ENCODE data around the gene NRXN2.
"Not testable (repeated sequence)": the region's sequence is repeated elsewhere in the genome, so short reads cannot be mapped to it uniquely, and the experiment has no call there.

The NRXN2 gene

GRCh38 chr11:64684357-64684756 is 38.6 kb downstream of the NRXN2 start:
- DNase-seq = peak in 1 of 56 donors; percentile 14

GRCh38 chr11:64681171-64681570 is 41.8 kb downstream of the NRXN2 start:
- no peak for DNase-seq

DNA sequence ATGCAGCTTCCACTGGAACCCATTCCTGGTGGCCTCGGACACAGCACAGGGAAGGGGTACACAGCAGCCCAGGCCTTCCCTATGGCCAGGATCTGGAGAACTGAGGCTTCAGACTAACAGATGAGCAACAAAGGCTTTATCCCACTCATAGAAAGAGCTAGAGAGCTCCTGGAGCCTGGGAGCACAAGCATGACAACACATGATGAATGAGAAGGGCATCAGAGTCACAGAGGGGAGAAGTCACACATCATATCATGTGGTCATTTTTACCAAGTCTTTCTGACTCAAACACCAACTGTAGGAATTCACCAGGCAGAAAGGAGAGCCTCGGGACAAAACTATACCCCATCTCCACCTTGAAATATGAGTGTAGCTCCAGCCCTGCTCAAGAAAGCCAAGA is 43.2 kb downstream of the NRXN2 start:
- DNase-seq = no peak

DNA sequence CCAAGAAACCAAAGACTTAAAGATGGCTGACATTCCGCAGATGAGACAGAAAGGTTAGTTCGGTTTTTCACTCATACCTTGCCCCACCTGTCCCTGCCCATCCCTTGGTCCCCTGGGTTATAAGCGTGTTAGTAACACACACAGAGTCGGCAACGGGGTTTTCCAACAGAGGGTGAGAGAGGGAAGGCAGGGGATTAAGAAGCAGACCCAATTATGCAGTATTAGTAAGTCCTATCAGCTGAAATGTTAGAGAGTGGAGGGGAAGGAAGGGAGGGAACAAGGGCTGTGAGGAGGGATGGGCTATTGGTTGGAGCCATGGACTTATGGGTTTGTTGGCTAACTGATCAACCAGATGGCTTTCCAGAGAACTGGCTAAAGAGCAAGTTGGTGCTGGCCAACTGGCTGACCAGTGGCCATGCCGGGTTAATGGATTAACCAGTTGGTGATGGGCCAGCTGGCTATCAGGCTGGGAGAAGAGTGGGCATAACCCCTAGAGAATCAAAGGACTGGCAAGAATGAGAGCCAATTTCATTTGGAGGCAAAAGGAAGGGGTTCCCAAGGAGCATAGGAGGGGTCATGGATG is 45.5 kb downstream of the NRXN2 start:
- no peak for DNase-seq

- no peak for DNase-seq
These were observed 46.8 kb downstream of the NRXN2 start for GRCh38 chr11:64676261-64676615.

GRCh38 chr11:64675450-64676260 is 47.3 kb downstream of the NRXN2 start:
- peak in 46 of 56 donors; percentile 17 to 82 (median 60) for DNase-seq

GRCh38 chr11:64674774-64675173 is 48.2 kb downstream of the NRXN2 start:
- DNase-seq = no peak

GRCh38 chr11:64673279-64673678 is 49.7 kb downstream of the NRXN2 start:
- no peak for DNase-seq

- no peak for DNase-seq
These were observed 50.1 kb downstream of the NRXN2 start for GRCh38 chr11:64672875-64673274.

DNA sequence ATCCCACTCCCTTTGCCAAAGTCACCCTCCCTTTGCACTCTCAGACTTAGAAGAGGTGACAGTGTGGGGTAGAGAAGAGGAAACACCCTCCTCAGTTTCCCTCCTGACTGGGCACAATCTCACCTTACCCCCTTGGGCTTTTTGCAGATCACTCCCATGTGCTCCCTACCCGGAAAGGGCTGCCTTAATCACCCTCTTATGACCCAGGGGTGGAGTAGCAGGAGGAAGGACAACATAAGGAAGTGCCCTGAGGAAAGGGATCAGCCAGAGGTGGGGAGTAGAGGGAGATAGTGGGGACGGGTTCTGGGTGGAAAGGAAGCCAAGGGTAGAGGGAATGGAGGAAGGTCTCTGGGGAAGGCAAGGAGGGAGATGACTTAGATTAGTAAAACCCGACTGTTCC is 52.0 kb downstream of the NRXN2 start:
- DNase-seq = no peak

DNA sequence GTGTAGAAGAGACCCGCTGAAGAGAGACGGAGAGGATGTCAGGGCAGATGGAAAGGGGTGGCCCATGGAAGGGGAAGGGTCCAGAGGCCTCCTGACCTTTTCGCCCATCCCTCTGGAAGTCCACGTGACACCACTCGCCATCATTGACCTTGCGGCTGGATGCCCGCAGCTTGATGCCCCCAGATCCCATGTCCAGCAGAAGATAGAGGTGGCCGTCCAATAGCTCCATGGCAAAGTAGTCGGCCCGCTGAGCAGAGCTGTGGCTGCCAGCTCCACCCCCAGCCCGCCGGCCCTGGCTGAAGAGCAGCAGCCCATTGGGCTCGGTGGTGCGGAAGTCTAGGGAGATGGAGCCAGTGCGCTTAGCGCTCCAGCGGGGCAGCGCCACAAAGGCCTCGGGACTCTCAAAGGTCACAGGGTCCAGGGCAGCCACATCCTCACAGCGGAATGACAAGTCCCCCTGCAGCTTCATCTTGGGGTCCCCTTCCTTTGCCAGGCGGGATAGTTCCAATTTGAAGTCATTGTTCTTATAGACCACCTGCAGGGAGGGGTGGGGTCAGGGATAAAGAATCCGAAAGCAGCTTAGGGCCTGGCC is 55.7 kb downstream of the NRXN2 start:
- DNase-seq = no peak

GRCh38 chr11:64665411-64665821 is 57.6 kb downstream of the NRXN2 start:
- no peak for DNase-seq

GRCh38 chr11:64664236-64664870 is 58.6 kb downstream of the NRXN2 start:
- DNase-seq = not testable (repeated sequence)

DNA sequence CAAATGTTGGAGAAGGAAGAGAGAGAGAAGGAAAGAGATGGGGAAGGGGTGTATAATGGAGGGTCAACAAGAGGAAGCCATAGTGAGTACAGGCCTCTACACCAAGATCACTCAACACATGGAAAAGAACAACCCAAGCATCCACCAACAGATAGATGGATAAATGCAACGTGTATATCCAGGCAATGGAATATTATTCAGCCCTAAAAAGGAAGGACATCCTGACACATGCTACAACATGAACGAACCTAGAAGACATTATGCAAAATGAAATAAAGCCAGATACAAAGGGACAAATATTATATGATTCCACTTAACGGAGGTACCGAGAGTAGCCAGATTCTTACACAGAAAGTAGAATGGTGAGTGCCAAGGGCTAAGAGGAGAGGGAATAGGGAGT is 59.3 kb downstream of the NRXN2 start:
- no peak for DNase-seq

GRCh38 chr11:64661614-64662013 is 61.4 kb downstream of the NRXN2 start:
- DNase-seq = no peak

- DNase-seq = peak in 7 of 56 donors; percentile 18 to 41 (median 27)
These were observed 61.9 kb downstream of the NRXN2 start for GRCh38 chr11:64661146-64661545.

GRCh38 chr11:64660706-64661105 is 62.3 kb downstream of the NRXN2 start:
- DNase-seq = no peak

DNA sequence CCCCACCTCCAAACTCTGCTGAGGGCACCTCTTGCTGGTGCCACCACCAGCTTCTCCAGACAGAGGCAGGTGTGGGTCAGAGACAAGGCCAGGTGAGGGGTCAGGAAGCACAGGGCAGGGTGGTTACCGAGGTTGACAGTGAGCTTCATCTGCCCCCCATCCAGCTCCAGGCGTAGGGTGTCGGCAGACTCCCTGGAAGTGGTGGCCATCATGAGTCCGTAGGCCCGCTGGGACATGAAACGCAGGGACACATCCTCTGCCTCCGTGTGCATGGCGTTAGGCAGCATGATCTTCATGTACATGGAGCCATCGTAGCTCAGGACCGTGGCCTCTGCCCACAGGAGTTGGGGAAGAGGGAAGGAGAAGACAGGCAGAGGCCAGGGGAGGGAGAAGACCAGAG is 62.8 kb downstream of the NRXN2 start:
- no peak for DNase-seq

DNA sequence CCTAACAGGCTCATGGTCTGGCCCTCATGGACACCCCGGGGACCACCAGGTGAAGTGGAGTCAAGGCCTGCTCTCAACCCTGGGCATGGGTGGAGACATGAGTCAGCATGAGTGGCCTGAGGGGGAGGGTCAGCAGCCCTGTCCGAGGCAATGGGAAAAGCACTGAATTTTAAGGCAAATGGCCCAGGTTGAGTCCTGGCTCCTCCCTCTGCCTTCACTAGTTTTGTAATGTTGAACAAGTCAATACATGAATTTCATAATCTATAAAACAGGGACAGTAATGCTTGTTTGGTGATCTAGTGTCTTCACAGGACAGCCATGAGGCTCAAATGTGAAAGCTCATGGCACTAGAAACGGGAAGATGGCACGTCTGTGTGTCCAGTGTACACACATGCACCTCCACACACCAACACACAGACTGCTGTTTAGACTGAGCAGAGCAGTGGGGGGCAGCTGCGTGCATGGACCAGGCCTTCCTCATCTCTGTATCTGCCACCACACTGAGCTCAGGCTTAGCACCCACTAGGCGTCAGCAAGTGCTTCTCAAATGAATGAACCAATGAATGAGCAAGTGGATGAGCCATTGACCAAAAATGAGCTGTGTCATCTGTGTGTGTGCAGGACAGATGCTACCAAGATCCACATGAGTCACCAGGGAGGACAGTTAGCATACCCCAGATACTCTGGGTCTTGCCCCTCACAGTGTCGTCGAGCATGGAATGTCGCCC is 63.4 kb downstream of the NRXN2 start:
- peak in 9 of 56 donors; percentile 18 to 51 (median 36) for DNase-seq

- no peak for DNase-seq
These were observed 64.7 kb downstream of the NRXN2 start for GRCh38 chr11:64658265-64658664.

DNA sequence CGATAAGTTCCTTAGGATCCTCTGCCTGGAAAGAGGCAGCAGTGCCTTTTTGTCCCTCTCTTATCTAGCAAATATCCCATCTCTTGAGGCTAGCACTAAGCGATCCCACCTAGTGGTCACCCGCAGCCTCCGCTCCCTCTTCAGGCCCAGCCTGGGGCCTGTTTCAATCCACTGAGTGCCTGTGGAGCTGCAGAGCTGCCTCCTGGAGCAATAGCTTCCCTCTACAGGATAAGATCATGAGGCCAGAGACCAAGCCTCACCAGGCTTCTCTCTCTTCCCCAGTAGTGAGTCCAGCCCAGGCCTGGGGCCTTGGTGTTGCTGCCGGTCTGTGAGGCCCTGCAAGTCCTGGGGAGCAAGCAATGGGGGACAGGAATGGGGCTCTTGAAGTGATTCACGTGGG is 66.1 kb downstream of the NRXN2 start:
- DNase-seq = no peak
